Upper lobe of right lung (tissue), 1 donor: ENCODE data around the gene SLC6A6. TPM values are rescaled to one million over a fixed set of nuclear protein-coding genes. Genes with fewer than 3 reads are reported as not detected.
A peak's percentile ranks its signal among the peaks of the same experiment; 100 is the strongest.

ENCODE experiments used
- ATAC-seq: fragments of 200-7000 bp; cut with Tn5 transposase; one replicate; pipeline ENCODE4 v1.9.1; 2020; ENCODE audit warnings: mild to moderate bottlenecking, moderate library complexity
- DNase-seq: peaks from one replicate; pipeline ENCODE4 v3.0.0-alpha.2; 2020
- H3K27ac ChIP-seq: fragments of 200-600 bp; one replicate; pipeline ENCODE4 v1.8.0; 2022
- H3K27me3 ChIP-seq: fragments of 200-600 bp; one replicate; pipeline ENCODE4 v1.8.0; 2022; ENCODE audit warnings: mild to moderate bottlenecking
- H3K36me3 ChIP-seq: fragments of 200-600 bp; one replicate; pipeline ENCODE4 v1.8.0; 2022
- H3K4me1 ChIP-seq: fragments of 200-600 bp; one replicate; pipeline ENCODE4 v1.8.0; 2022
- H3K4me3 ChIP-seq: fragments of 200-600 bp; one replicate; pipeline ENCODE4 v1.8.0; 2022; ENCODE audit warnings: mild to moderate bottlenecking
- H3K9me3 ChIP-seq: fragments of 200-600 bp; one replicate; pipeline ENCODE4 v1.8.0; 2022
- CTCF ChIP-seq: fragments of 200-600 bp; IDR thresholded peaks from one replicate; pipeline ENCODE4 v1.8.0; 2022; ENCODE audit warnings: antibody characterized with exemption
- intact Hi-C: fragments of 100-400 bp; cut with DNase I; formaldehyde crosslinking; loops from one replicate; pipeline ENCODE4 v1.11.0; 2022
- total RNA-seq: library from RNA; stranded (reverse); fragmentation: NEBNext Ultra II Directional; extraction: Animal tissue kit (Norgen Biotek cat#: 25700); gene quantifications from one replicate; pipeline ENCODE4 v1.2.1, GENCODE V29; 2021
- donor health status: DM: no; HTN: yes; CAD: no; lungs with severe emphysema.

SLC6A6 gene
- total RNA-seq, 1 donor from 2014 or later, result 54.3 TPM

- Histone ChIP-seq H3K4me1 (peaks cover 18% of the 10 kb centered on the region), H3K4me3 (no peak overlapping the region), H3K9me3 (no peaks in the 10 kb centered on the region), H3K27me3 (no peaks in the 10 kb centered on the region), H3K36me3 (peaks cover 71% of the 10 kb centered on the region), H3K27ac (no peak overlapping the region)
- intact Hi-C loops, result no loop called here
- no peak for TF ChIP-seq CTCF
- ATAC-seq (no peak), DNase-seq (no peak)
These were observed 57.0 kb downstream of the SLC6A6 start for GRCh38 chr3:14459384-14459783.

GRCh38 chr3:14459787-14460186 is 57.4 kb downstream of the SLC6A6 start:
- intact Hi-C loops, result loop anchor here (10.0 kb wide), 1 partner anchor 55 kb away; the partner anchor contains the start of gene SLC6A6
- Histone ChIP-seq H3K4me1 (peaks cover 16% of the 10 kb centered on the region), H3K36me3 (peaks cover 71% of the 10 kb centered on the region)

DNA sequence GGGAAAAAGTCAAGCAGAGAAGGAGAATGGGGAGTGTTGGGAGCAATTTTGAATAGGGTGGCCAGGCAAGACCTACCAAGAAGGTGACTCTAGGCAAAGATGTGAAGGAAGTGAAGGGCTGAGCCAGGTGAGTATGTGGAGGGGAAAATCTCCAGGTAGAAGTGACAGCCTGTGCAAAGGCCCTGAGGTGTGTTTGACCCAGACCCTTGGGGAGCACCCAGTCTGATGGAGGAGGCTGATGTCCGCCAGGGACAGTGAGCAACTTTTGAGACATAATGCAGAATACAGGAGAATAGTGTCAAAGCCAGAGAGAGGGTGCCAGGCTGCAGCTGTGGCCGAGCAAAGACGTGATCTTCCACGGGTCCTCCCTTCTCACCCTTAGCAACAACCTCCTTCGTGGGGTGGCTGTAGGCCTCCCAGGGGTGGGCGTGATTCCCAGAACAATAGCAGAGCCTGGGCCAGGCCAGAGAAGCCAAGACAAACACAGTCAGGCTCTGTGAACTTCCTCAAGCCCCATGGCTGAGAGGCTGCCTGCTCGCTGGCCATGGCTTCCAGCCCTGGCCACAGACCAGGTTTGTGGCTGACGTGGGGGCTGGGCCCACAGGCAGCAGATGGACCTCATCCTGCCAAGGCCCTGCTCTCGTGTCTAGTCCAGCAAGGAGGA is 58.1 kb downstream of the SLC6A6 start:
- H3K4me3 ChIP-seq, result no peak overlapping the region
- no peak for TF ChIP-seq CTCF
- ATAC-seq (peak; percentile 50), DNase-seq (no peak)
- intact Hi-C loops, result loop anchor here (10.0 kb wide), 1 partner anchor 56 kb away; the partner anchor contains the start of gene SLC6A6
- H3K9me3 ChIP-seq, result no peaks in the 10 kb centered on the region
- H3K27ac ChIP-seq, result no peak overlapping the region
- H3K36me3 ChIP-seq, result peaks cover 70% of the 10 kb centered on the region
- no peaks in the 10 kb centered on the region for H3K27me3 ChIP-seq
- peaks cover 16% of the 10 kb centered on the region for H3K4me1 ChIP-seq

More at GRCh38 chr3:14459787-14460186, 57.4 kb downstream of the SLC6A6 start:
- H3K9me3 ChIP-seq, result no peaks in the 10 kb centered on the region
- no peaks in the 10 kb centered on the region for H3K27me3 ChIP-seq
- TF ChIP-seq CTCF, result no peak
- H3K27ac ChIP-seq, result no peak overlapping the region
- ATAC-seq (no peak), DNase-seq (no peak)
- no peak overlapping the region for H3K4me3 ChIP-seq

DNA sequence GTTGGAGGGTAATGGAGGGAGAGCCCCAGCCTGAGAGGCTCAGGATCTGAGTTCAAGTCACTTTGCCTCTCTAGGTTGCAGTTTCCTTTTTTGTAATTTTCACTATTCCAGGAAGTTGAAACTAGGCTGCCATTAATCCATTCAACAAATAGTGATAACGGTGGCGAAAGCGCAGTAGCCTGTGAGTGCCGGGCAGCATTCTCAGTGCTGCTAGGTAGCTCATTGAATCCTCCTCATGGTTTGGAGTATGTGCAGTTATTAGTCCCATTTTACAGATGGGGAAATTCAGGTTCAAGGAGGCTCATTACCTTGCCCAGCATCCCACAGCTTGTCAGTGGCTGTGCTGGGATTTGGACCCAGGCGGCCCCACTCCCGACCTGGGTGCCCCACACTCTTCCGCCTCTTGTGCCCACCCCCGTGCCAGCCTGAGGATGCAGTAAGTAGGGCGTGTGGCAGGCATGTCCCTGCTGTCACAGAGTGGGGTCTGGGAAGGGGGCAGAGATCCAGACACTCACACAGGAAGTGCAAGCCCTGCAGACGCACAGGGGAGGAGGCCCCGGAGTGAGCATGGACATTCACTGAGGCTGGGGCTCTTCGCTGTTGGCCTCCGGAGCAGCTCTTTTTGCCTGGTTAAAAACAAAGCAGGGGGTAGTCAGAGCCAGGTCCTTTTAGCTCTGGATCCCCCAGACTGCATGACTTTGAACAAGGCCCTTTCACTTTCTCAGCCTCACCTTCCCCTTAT is 58.8 kb downstream of the SLC6A6 start:
- Histone ChIP-seq H3K9me3 (no peaks in the 10 kb centered on the region), H3K4me3 (no peak overlapping the region), H3K27ac (no peak overlapping the region), H3K36me3 (peaks cover 70% of the 10 kb centered on the region), H3K27me3 (no peaks in the 10 kb centered on the region), H3K4me1 (peaks cover 16% of the 10 kb centered on the region)
- TF ChIP-seq CTCF, result no peak
- DNase-seq (no peak), ATAC-seq (no peak)
- intact Hi-C loops, result loop anchor here (10.0 kb wide), 1 partner anchor 56 kb away; the partner anchor contains the start of gene SLC6A6

DNA sequence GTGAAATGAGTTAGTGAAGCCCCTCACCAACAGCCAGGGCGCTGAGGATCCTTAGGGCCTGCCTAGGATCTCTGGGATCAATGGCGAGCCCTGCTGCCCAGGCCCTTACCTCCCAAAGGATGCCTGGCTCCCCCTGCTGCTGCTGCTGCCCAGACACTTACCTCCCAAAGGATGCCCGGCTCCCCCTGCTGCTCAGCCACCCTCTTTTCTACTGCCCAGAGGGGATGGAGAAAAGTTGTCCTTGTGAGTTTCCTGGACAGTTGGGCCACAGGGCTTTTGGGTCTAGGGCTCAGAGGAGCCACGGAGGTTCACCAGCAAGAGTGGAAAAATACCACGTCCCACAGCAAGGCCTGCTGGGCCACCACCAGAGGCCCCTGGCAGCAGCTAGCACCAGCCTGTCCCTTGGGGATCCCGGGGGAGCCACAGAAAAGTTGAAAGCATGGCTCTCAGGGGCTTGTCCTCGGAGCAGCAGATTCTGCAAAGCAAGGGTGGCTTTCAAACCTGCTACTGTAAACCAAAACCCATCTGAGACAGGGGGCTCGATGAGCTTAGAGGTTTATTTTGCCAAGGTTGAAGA is 59.4 kb downstream of the SLC6A6 start:
- intact Hi-C loops, result loop anchor here (10.0 kb wide), 1 partner anchor 57 kb away; the partner anchor contains the start of gene SLC6A6
- peak; percentile 77 for DNase-seq

More for the DNA sequence above, 59.4 kb downstream of the SLC6A6 start:
- ATAC-seq, result peak; percentile 61
- H3K27ac ChIP-seq, result no peak overlapping the region
- H3K9me3 ChIP-seq, result no peaks in the 10 kb centered on the region
- H3K27me3 ChIP-seq, result no peaks in the 10 kb centered on the region
- no peak overlapping the region for H3K4me3 ChIP-seq
- peak; percentile 47 for TF ChIP-seq CTCF
- peaks cover 69% of the 10 kb centered on the region for H3K36me3 ChIP-seq
- peaks cover 16% of the 10 kb centered on the region for H3K4me1 ChIP-seq
